ENCODE measurements around the gene ZDHHC16. TPM values are rescaled to one million over a fixed set of nuclear protein-coding genes. Genes with fewer than 3 reads are reported as not detected.
"Not testable (repeated sequence)": the region's sequence is repeated elsewhere in the genome, so short reads cannot be mapped to it uniquely, and the experiment has no call there.

The ZDHHC16 gene
- total RNA-seq, 8 experiments from 2014 or later = 11.8 to 48.3 (median 25.7) TPM

DNA sequence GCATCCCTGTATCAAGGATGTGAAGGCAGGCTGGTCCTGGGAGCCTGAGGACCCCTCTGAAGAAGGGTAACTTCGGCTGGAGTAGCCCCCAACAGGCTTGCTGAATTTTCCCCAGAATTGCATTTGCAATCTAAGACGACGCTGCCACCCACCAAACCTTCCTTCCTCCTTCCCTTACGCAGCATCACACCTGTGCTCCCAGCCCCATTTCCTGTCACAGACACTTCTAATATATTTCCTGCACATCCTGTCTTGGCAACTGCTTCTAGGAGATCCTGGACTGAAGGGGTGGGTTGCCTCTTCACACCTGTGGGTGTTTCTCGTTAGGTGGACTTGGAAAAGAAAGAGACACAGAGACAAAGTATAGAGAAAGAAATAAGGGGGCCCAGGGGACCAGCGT lies 29.4 kb upstream of the ZDHHC16 start:
- in situ Hi-C loops (cut with MboI; ENCODE audit: low pct_unique_long_range_greater_than_20kb in 2 of 9, low sequenced_read_pairs in 9 of 9, unreplicated experiment in 9 of 9) = no loop called here
- no peak for ATAC-seq (replicated peaks in 6 of 8)
- Histone ChIP-seq H3K27ac (no peak overlapping the region), H3K4me3 (no peak overlapping the region), H3K4me1 (replicated peaks in 1 of 2) (peaks cover 3 to 10% of the 10 kb centered on the region in 2 donors)
- WGBS, 10 experiments = 90 to 100% (median 100%) methylated on average over 1 to 2 of the region's 6 CpGs; no CpG with 5 or more reads in 5 of the 10 experiments

DNA sequence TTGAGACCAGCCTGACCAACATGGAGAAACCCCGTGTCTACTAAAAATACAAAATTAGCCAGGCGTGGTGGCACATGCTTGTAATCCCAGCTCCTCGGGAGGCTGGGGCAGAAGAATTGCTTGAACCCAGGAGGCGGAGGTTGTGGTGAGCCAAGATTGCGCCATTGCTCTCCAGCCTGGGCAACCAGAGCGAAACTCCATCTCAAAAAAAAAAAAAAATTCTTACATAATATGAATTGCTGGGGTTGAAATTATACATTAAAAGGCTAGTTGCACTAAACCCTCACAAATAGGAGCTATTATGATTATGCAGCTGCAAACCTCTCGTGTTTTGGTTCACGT lies 22.2 kb upstream of the ZDHHC16 start:
- peaks cover 9 to 13% of the 10 kb centered on the region in 2 donors for H3K4me1 ChIP-seq (replicated peaks in 1 of 2)
- H3K27ac ChIP-seq; in situ Hi-C loops (cut with MboI; ENCODE audit: low pct_unique_long_range_greater_than_20kb in 2 of 9, low sequenced_read_pairs in 9 of 9, unreplicated experiment in 9 of 9); H3K4me3 ChIP-seq; ATAC-seq (replicated peaks in 6 of 8): not testable (repeated sequence)
- WGBS, 10 experiments = 80 to 100% (median 95%) methylated on average over 3 to 8 of the region's 8 CpGs; no CpG with 5 or more reads in 4 of the 10 experiments

DNA sequence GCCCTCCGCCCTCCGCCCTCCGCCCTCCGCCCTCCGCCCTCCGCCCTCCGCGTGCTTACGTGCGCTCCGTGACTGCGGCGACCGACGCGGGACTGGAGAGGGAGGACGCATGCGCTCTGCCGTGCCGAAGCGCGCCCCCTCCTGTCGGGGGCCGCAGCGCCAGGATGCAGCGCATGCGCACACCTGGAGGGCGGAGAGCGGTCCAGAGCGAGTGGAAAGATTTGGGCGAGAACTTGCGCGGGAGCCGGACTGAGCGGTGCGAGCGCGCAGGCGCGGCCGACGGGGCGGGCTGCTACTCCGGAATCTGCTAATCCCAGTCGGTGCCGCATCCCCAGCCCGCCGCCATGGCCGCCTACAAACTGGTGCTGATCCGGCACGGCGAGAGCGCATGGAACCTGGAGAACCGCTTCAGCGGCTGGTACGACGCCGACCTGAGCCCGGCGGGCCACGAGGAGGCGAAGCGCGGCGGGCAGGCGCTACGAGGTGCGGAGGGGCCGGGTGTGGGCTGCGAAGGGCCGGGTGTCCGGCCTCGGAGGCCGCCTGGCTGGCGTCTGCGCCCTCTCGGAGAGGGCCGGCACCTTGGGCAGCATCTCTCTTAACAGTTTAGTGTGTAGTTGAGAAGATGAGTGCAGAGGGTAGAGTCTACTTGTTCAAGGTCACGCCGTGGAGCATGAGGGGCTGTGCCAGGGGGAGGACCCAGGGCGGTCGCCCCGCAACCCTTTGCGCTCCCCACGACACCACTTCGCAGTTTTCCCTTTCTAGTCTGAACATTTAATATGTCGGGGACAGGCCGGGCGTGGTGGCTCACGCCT lies 19.8 kb upstream of the ZDHHC16 start, which contains the start of gene PGAM1:
PGAM1 (plus strand) TSS at position 228 of the 812 bp plus-strand sequence; CDS start at position 345, 117 bp downstream.
- peak within 1 kb of the TSS; percentile 84 to 93 for H3K27ac ChIP-seq
- 0% methylated on average over 3 to 9 of the region's 90 CpGs; no CpG with 5 or more reads in 8 of the 10 experiments for WGBS, 10 experiments
- peak; percentile 78 to 95 (median 92) for ATAC-seq (replicated peaks in 6 of 8)
- in situ Hi-C loops (cut with MboI; ENCODE audit: low pct_unique_long_range_greater_than_20kb in 2 of 9, low sequenced_read_pairs in 9 of 9, unreplicated experiment in 9 of 9) = no loop called here
- peaks cover 16% of the 10 kb centered on the region in 2 donors for H3K4me1 ChIP-seq (replicated peaks in 1 of 2)
- H3K4me3 ChIP-seq = peak within 1 kb of the TSS; percentile 69 to 96 (median 89)

DNA sequence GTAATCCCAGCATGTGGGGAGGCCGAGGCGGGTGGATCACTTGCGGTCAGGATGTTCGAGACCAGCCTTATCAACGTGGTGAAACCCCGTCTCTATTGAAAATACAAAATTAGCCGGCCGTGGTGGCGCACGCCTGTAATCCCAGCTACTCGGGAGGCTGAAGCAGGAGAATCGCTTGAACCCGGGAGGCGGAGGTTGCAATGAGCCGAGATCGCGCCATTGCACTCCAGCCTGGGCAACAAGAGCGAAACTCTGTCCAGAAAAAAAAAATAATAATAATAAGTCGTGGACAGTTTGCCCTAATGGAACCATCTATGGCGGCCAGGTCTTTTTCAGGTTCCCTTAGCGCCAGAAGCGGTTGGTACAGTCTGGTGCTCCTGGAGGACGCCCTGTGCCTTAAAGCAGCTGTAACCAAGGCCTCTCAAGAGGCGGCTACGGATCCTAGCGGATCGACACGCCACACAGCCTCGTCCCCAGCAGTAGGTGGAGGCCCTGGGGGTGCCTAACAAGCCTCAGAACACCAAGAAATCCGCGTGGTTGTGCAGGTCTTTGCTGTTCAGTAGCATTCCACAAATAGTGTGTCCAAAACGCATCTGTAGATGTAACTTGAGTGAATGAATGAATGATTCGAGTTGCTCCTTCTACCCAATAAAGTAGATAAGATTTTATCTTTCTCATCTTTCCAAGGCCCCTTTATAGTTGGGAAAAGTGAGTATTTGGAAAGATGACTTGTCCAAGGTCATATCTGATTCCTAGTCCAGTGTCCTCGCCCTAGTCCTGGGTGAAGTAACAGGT lies 19.0 kb upstream of the ZDHHC16 start:
- H3K4me3 ChIP-seq = peak overlapping the region; percentile 69 to 96 (median 89)
- WGBS, 10 experiments = 0 to 3% (median 1%) methylated on average over 1 to 22 of the region's 34 CpGs; no CpG with 5 or more reads in 3 of the 10 experiments
- H3K27ac ChIP-seq = peak overlapping the region; percentile 84 to 93
- in situ Hi-C loops (cut with MboI; ENCODE audit: low pct_unique_long_range_greater_than_20kb in 2 of 9, low sequenced_read_pairs in 9 of 9, unreplicated experiment in 9 of 9) = no loop called here
- peaks cover 16% of the 10 kb centered on the region in 2 donors for H3K4me1 ChIP-seq (replicated peaks in 1 of 2)
- ATAC-seq (replicated peaks in 6 of 8) = peak in 3 of 8 experiments; percentile 2 to 4 (median 3)

DNA sequence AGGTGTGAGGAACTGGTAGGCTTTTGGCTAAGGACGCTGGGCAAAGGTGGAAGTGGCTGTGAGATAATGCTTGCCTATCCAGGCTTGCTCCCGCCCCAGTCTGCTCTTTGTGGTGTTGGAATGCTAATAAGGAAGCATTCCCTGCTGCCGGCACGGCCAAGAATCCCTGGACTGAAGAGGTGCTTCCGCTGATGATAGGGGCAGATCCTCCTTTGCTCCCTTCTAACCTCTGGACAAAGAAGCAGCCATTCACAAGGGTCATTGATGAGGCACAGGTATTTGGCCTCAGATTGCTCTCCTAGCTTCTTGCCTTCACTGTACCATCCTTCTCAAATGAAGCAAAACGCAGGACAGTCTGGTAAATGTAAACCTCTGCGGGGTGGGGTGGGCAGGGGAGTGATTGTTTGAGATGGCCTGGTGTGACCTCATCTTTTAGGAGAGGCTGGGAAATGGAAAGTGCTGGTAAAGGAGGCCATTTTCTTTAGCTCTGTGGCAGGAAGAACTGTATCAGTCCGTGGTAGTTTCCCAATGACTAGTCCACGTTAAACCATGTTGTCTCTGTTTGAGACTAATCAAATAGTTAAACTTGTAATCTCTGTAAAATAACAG lies 18.3 kb upstream of the ZDHHC16 start:
- in situ Hi-C loops (cut with MboI; ENCODE audit: low pct_unique_long_range_greater_than_20kb in 2 of 9, low sequenced_read_pairs in 9 of 9, unreplicated experiment in 9 of 9) = no loop called here
- Histone ChIP-seq H3K4me1 (replicated peaks in 1 of 2) (peaks cover 16% of the 10 kb centered on the region in 2 donors), H3K27ac (peak overlapping the region; percentile 84 to 93), H3K4me3 (peak overlapping the region; percentile 69 to 96 (median 89))
- 0 to 4% (median 0%) methylated on average over 1 to 7 of the region's 9 CpGs; no CpG with 5 or more reads in 1 of the 10 experiments for WGBS, 10 experiments
- peak; percentile 10 to 40 (median 24) for ATAC-seq (replicated peaks in 6 of 8)

DNA sequence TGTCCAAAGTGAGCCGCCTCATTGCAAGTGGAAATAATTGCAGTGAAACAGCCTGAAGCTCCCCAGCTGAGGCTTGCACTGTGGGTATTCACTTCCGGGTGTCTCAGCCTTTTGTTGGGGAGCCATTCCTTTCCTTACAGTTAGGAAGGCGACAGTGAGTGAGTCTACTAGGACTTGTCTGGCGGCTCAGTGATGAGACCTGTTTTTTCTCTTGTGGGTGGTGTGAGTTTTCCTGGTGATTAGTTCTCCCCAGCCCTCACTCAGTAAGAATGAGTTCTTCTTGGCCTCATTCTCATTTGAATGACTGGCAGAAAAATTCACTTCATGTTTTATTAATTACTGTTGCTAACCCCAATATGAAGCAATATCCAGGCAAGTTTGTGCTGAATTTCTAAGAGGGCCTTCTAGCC lies 17.4 kb upstream of the ZDHHC16 start:
- 0 to 50% (median 29%) methylated on average over 1 to 4 of the region's 4 CpGs; no CpG with 5 or more reads in 3 of the 10 experiments for WGBS, 10 experiments
- peak overlapping the region; percentile 84 to 93 for H3K27ac ChIP-seq
- ATAC-seq (replicated peaks in 6 of 8) = peak in 2 of 8 experiments; percentile 1 to 3
- peak overlapping the region; percentile 69 to 96 (median 89) for H3K4me3 ChIP-seq
- in situ Hi-C loops (cut with MboI; ENCODE audit: low pct_unique_long_range_greater_than_20kb in 2 of 9, low sequenced_read_pairs in 9 of 9, unreplicated experiment in 9 of 9) = no loop called here
- H3K4me1 ChIP-seq (replicated peaks in 1 of 2) = peaks cover 16% of the 10 kb centered on the region in 2 donors

DNA sequence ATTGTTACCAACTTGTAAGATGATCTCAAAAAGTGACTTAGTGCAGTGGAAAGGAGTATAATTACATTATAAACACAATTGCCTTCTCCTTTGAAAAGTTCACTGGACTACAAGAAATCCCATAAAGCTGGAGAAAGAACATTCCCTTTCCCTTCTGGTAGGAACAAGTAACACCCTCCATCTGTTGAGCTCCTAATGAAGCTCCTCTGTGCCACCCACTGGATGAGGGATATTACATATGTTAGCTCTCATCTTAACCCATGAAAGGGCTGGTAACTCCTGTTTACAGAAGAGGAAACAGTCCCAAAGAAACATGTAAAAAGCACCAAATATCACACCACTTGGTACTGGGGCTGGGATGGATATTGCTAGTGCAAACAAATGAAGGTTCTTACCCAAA lies 11.9 kb upstream of the ZDHHC16 start:
- H3K27ac ChIP-seq = no peak overlapping the region
- no peak overlapping the region for H3K4me3 ChIP-seq
- in situ Hi-C loops (cut with MboI; ENCODE audit: low pct_unique_long_range_greater_than_20kb in 2 of 9, low sequenced_read_pairs in 9 of 9, unreplicated experiment in 9 of 9) = no loop called here

DNA sequence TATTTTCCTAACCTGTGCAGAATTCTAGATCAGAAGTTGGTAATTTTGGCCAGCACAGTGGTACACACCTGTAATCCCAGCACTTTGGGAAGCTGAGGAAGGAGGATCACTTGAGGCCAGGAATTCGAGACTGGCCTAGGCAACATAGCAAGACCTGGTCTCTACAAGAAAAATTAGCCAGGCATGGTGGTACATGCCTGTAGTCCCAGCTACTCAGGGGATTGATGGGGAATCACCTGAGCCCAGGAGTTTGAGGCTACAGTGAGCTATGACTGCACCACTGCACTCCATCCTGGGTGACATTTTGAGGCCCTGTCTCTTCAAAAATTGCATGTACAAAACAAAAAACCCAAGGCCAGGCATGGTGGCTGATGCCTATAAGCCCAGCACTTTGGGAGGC lies 11.4 kb upstream of the ZDHHC16 start:
- Histone ChIP-seq H3K4me3 (no peak overlapping the region), H3K4me1 (replicated peaks in 1 of 2) (peaks cover 0 to 4% of the 10 kb centered on the region in 2 donors), H3K27ac (no peak overlapping the region)
- in situ Hi-C loops (cut with MboI; ENCODE audit: low pct_unique_long_range_greater_than_20kb in 2 of 9, low sequenced_read_pairs in 9 of 9, unreplicated experiment in 9 of 9) = no loop called here
- WGBS, 10 experiments = 67 to 100% (median 92%) methylated on average over 1 of the region's 1 CpG; no CpG with 5 or more reads in 4 of the 10 experiments
- peak in 1 of 8 experiments; percentile 21 for ATAC-seq (replicated peaks in 6 of 8)

More for the DNA sequence above, 11.9 kb upstream of the ZDHHC16 start:
- peaks cover 3 to 9% of the 10 kb centered on the region in 2 donors for H3K4me1 ChIP-seq (replicated peaks in 1 of 2)
- ATAC-seq (replicated peaks in 6 of 8) = peak in 2 of 8 experiments; percentile 37 to 47

DNA sequence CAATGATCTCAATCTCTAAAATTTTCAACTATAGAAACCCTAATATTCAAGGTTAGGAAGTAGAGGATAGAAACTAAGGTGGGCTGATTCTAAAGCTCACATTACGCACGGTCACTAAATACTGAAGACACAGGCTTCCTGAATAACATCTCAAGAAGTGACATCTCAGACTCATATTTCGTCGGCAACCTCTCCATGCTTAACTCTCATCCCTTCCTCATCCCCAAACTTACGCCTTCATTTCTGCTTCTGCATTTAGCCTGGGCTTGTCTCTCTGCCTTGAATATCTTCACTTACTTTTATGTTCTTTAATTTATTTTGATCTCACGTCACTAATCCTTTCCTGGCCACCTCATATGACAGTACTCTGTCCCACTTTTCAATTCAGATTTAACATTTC lies 10.8 kb upstream of the ZDHHC16 start:
- Histone ChIP-seq H3K4me3 (no peak overlapping the region), H3K4me1 (replicated peaks in 1 of 2) (no peaks in the 10 kb centered on the region), H3K27ac (no peak overlapping the region)
- ATAC-seq (replicated peaks in 6 of 8) = no peak
- in situ Hi-C loops (cut with MboI; ENCODE audit: low pct_unique_long_range_greater_than_20kb in 2 of 9, low sequenced_read_pairs in 9 of 9, unreplicated experiment in 9 of 9) = no loop called here
- 83 to 100% (median 93%) methylated on average over 2 to 6 of the region's 6 CpGs for WGBS, 10 experiments

DNA sequence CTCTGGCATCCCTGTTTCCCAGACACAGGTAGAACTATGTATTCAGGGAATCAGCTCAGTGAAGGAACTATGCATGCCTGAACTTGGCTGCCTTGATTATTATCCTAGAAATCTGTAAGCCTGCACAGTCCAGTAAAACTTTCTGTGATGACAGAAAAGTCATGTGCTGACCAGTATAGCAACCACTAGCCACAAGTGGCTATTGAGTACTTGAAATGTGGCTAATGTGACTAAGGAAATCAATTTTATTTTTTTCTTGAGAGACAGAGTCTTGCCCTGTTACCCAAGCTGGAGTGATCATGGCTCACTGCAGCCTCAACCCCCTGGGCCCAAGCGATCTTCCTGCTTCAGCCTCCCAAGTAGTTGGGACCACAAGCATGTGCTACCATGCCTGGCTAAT lies 3.7 kb upstream of the ZDHHC16 start:
- 100% methylated on average over 1 of the region's 1 CpG; no CpG with 5 or more reads in 6 of the 10 experiments for WGBS, 10 experiments
- H3K4me3 ChIP-seq = no peak overlapping the region
- peaks cover 9 to 11% of the 10 kb centered on the region in 2 donors for H3K4me1 ChIP-seq (replicated peaks in 1 of 2)
- H3K27ac ChIP-seq = no peak overlapping the region
- in situ Hi-C loops (cut with MboI; ENCODE audit: low pct_unique_long_range_greater_than_20kb in 2 of 9, low sequenced_read_pairs in 9 of 9, unreplicated experiment in 9 of 9) = no loop called here
- no peak for ATAC-seq (replicated peaks in 6 of 8)

DNA sequence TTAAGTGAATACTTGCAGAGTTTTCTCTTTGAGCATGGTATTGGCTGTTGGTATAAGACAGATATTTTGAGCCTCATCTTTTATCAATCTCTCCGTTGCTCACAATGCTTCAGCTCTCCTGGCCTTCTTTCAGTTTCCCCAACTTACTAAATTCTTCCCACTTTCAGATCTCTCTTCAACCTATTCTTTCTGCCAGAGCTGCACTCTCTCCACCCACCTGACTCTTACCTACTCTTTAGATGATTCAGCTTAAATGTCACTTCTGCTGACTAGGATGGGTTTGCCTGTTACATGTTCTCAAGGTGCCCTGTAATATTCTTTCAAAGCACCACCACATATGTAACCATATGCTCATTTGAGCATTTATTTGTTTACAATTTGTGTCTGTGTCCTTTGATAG lies 1.8 kb upstream of the ZDHHC16 start:
- in situ Hi-C loops (cut with MboI; ENCODE audit: low pct_unique_long_range_greater_than_20kb in 2 of 9, low sequenced_read_pairs in 9 of 9, unreplicated experiment in 9 of 9) = no loop called here
- ATAC-seq (replicated peaks in 6 of 8) = no peak
- Histone ChIP-seq H3K27ac (no peak overlapping the region), H3K4me1 (replicated peaks in 1 of 2) (peaks cover 9 to 11% of the 10 kb centered on the region in 2 donors), H3K4me3 (no peak overlapping the region)
- WGBS, 10 experiments = 100% methylated on average over 1 of the region's 1 CpG; no CpG with 5 or more reads in 2 of the 10 experiments

DNA sequence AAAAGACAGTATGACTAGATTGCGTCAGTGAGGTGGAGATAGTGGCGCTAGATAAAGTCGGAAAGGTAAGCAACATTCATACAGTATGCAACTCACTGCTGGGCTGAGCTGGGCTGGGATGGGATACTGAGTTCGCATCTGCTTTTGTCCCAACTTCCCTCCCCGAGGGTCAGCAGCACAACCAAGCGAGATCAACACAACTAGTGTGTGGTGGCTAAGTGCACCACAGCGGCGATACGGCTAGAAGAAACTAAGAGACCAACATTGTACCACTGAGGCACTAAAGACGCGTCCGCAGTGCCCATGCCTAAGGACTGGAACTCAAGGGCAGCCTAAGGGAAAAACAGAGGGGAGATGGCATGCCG lies 636 bp upstream of the ZDHHC16 start:
- WGBS, 10 experiments = 0 to 12% (median 1%) methylated on average over 2 to 12 of the region's 13 CpGs; no CpG with 5 or more reads in 1 of the 10 experiments
- peaks cover 9 to 11% of the 10 kb centered on the region in 2 donors for H3K4me1 ChIP-seq (replicated peaks in 1 of 2)
- H3K4me3 ChIP-seq = peak overlapping the region; percentile 54 to 98 (median 65)
- H3K27ac ChIP-seq = peak overlapping the region; percentile 8 to 82
- in situ Hi-C loops (cut with MboI; ENCODE audit: low pct_unique_long_range_greater_than_20kb in 2 of 9, low sequenced_read_pairs in 9 of 9, unreplicated experiment in 9 of 9) = no loop called here
- ATAC-seq (replicated peaks in 6 of 8) = peak in 2 of 8 experiments; percentile 2 to 7

Measured in motor neuron (in vitro differentiated cells).